H9 (cell line): Measurements from ENCODE around the gene TJP2. TPM values are rescaled to one million over a fixed set of nuclear protein-coding genes. Genes with fewer than 3 reads are reported as not detected.

Experiments used
- DNase-seq: peaks from one replicate; pipeline ENCODE4 v3.0.0-alpha.2; 2017
- H2AFZ ChIP-seq: one replicate; pipeline ENCODE4 v1.6.1; 2013; ENCODE audit warnings: mild to moderate bottlenecking, low read length, control low read depth, moderate library complexity
- H2AK5ac ChIP-seq: 2 replicates; pipeline ENCODE4 v1.6.1; 2013; ENCODE audit warnings: low read length, control low read depth, mixed read lengths; ENCODE audit not compliant: insufficient read length
- H2BK120ac ChIP-seq: one replicate; pipeline ENCODE4 v1.6.1; 2013; ENCODE audit warnings: low read depth, mild to moderate bottlenecking, low read length, control low read depth, inconsistent platforms; ENCODE audit not compliant: poor library complexity, severe bottlenecking
- H2BK12ac ChIP-seq: 2 replicates; pipeline ENCODE4 v1.6.1; 2013; ENCODE audit warnings: low read length, control low read depth, mixed read lengths, low read depth; ENCODE audit not compliant: insufficient read length
- H2BK15ac ChIP-seq: 2 replicates; pipeline ENCODE4 v1.6.1; 2013; ENCODE audit warnings: low read depth, low read length, control low read depth
- H2BK20ac ChIP-seq: one replicate; pipeline ENCODE4 v1.6.1; 2013; ENCODE audit warnings: low read depth, mild to moderate bottlenecking, low read length, control low read depth, inconsistent platforms; ENCODE audit not compliant: poor library complexity, severe bottlenecking
- H2BK5ac ChIP-seq: 2 replicates; pipeline ENCODE4 v1.6.1; 2013; ENCODE audit warnings: low read length, control low read depth, mixed read lengths; ENCODE audit not compliant: insufficient read length
- H3K14ac ChIP-seq: 2 replicates; pipeline ENCODE4 v1.6.1; 2013; ENCODE audit warnings: low read length, control low read depth; ENCODE audit not compliant: insufficient read depth
- H3K18ac ChIP-seq: 2 replicates; pipeline ENCODE4 v1.6.1; 2013; ENCODE audit warnings: low read depth, mild to moderate bottlenecking, mixed read lengths, low read length, control low read depth; ENCODE audit not compliant: insufficient read length
- H3K23ac ChIP-seq: 2 replicates; pipeline ENCODE4 v1.6.1; 2013; ENCODE audit warnings: low read length, control low read depth, mixed read lengths, low read depth; ENCODE audit not compliant: insufficient read length
- H3K23me2 ChIP-seq: 2 replicates; pipeline ENCODE4 v1.6.1; 2013; ENCODE audit warnings: low read depth, mild to moderate bottlenecking, mixed read lengths, low read length, control low read depth; ENCODE audit not compliant: insufficient read length, poor library complexity, severe bottlenecking
- H3K27ac ChIP-seq: 2 replicates; pipeline ENCODE4 v1.5.1; 2013; ENCODE audit warnings: low read length, control low read depth, mixed read lengths, low read depth; ENCODE audit not compliant: insufficient read length
- H3K27me3 ChIP-seq: 2 replicates; pipeline ENCODE4 v1.6.1; 2013; ENCODE audit warnings: low read length, control low read depth, inconsistent platforms; ENCODE audit not compliant: insufficient read depth
- H3K4ac ChIP-seq: 2 replicates; pipeline ENCODE4 v1.6.1; 2013; ENCODE audit warnings: low read depth, mild to moderate bottlenecking, control low read depth, inconsistent platforms, low read length, moderate library complexity
- H3K4me1 ChIP-seq: 2 replicates; pipeline ENCODE4 v1.6.1; 2013; ENCODE audit warnings: low read length, control low read depth, inconsistent platforms; ENCODE audit not compliant: insufficient read depth
- H3K4me2 ChIP-seq: 2 replicates; pipeline ENCODE4 v1.6.1; 2013; ENCODE audit warnings: low read length, control low read depth, mixed read lengths; ENCODE audit not compliant: insufficient read length, insufficient read depth
- H3K56ac ChIP-seq: 2 replicates; pipeline ENCODE4 v1.6.1; 2013; ENCODE audit warnings: low read depth, mild to moderate bottlenecking, mixed read lengths, low read length, control low read depth; ENCODE audit not compliant: insufficient read length
- H3K79me1 ChIP-seq: 2 replicates; pipeline ENCODE4 v1.6.1; 2013; ENCODE audit warnings: low read depth, mild to moderate bottlenecking, moderate library complexity, low read length, control low read depth, inconsistent platforms; ENCODE audit not compliant: insufficient read depth, poor library complexity, severe bottlenecking
- H3K79me2 ChIP-seq: 2 replicates; pipeline ENCODE4 v1.6.1; 2013; ENCODE audit warnings: low read length, control low read depth, inconsistent platforms; ENCODE audit not compliant: insufficient read depth
- H3K9ac ChIP-seq: 2 replicates; pipeline ENCODE4 v1.6.1; 2013; ENCODE audit warnings: low read length, control low read depth, mixed read lengths; ENCODE audit not compliant: insufficient read length; ENCODE audit errors: extremely low read depth
- H3K9me3 ChIP-seq: one replicate; pipeline ENCODE4 v1.6.1; 2013; ENCODE audit warnings: low read depth, low read length, inconsistent platforms; ENCODE audit not compliant: control insufficient read depth
- H3T11ph ChIP-seq: one replicate; pipeline ENCODE4 v1.6.1; 2013; ENCODE audit warnings: mild to moderate bottlenecking, low read length, control low read depth, inconsistent platforms
- H4K20me1 ChIP-seq: one replicate; pipeline ENCODE4 v1.6.1; 2013; ENCODE audit not compliant: control insufficient read depth, insufficient read length, insufficient read depth
- H4K5ac ChIP-seq: 2 replicates; pipeline ENCODE4 v1.6.1; 2013; ENCODE audit warnings: low read depth, mild to moderate bottlenecking, mixed read lengths, low read length, control low read depth; ENCODE audit not compliant: insufficient read length
- H4K8ac ChIP-seq: replicated peaks from 2 replicates; pipeline ENCODE4 v1.6.1; 2013; ENCODE audit warnings: low read length, control low read depth, mixed read lengths, low read depth; ENCODE audit not compliant: insufficient read length
- H4K91ac ChIP-seq: 2 replicates; pipeline ENCODE4 v1.6.1; 2013; ENCODE audit warnings: low read depth, mild to moderate bottlenecking, moderate library complexity, mixed read lengths, low read length, control low read depth; ENCODE audit not compliant: insufficient read length
- H3K27ac Mint-ChIP-seq, 3 experiments: 2 replicates in 2 of 3; 3 replicates in 1 of 3; pipeline ENCODE4 v1.8.0; 2020 to 2021; ENCODE audit warnings: mixed read lengths in 3 of 3, mild to moderate bottlenecking in 1 of 3, moderate library complexity in 1 of 3
- H3K27me3 Mint-ChIP-seq: 2 replicates; pipeline ENCODE4 v1.8.0; 2021; ENCODE audit warnings: low read depth, mild to moderate bottlenecking, moderate library complexity, mixed read lengths
- H3K36me3 Mint-ChIP-seq, 3 experiments: 2 replicates in 2 of 3; 3 replicates in 1 of 3; pipeline ENCODE4 v1.8.0; 2020 to 2021; ENCODE audit warnings: low read depth in 3 of 3, mixed read lengths in 3 of 3; ENCODE audit not compliant: insufficient read depth in 1 of 3
- H3K4me1 Mint-ChIP-seq, 2 experiments: 2 replicates each; pipeline ENCODE4 v1.8.0; 2020; ENCODE audit warnings: mixed read lengths in 2 of 2
- H3K4me3 Mint-ChIP-seq, 2 experiments: 2 replicates in 1 of 2; 3 replicates in 1 of 2; pipeline ENCODE4 v1.8.0; 2020 to 2021; ENCODE audit warnings: mild to moderate bottlenecking in 2 of 2, mixed read lengths in 2 of 2, moderate library complexity in 1 of 2
- H3K9me3 Mint-ChIP-seq, 2 experiments: 2 replicates in 1 of 2; 3 replicates in 1 of 2; pipeline ENCODE4 v1.8.0; 2020; ENCODE audit warnings: mild to moderate bottlenecking in 2 of 2, mixed read lengths in 2 of 2, moderate library complexity in 1 of 2
- WGBS: extraction: QIAGEN DNeasy Blood & Tissue Kit; methylation state at CpG from one replicate; pipeline ENCODE4 v1.1.7; 2013; ENCODE audit warnings: missing lambda C conversion rate, low lambda C conversion rate, mixed read lengths; ENCODE audit not compliant: insufficient read length; ENCODE audit errors: extremely low coverage; 5-methylcytosine and 5-hydroxymethylcytosine counted together
- total RNA-seq: library from RNA; stranded (reverse); gene quantifications from 2 replicates; pipeline ENCODE4 v1.2.1, GENCODE V29; 2021
- TF ChIP-seq, protein P1 (sequence below): fragments of 200-600 bp; sonication (generic); conservative IDR thresholded peaks from 3 replicates; pipeline ENCODE4 v1.8.0; 2021; ENCODE audit warnings: antibody characterized with exemption, mild to moderate bottlenecking

Gene TJP2
- total RNA-seq, 1 experiment from 2014 or later, result 130 TPM

- Histone ChIP-seq H3K79me1 (peaks cover under 1% of the 10 kb centered on the region), H3K4me2 (no peak overlapping the region), H2BK5ac (no peak overlapping the region), H3K4me1 (peaks cover 8% of the 10 kb centered on the region; the same call in 1 of the 2 replicates), H2BK12ac (no peak overlapping the region), H3K79me2 (peaks cover 3% of the 10 kb centered on the region; the same call in 1 of the 2 replicates), H4K20me1 (no peaks in the 10 kb centered on the region), H3K27me3 (no peaks in the 10 kb centered on the region), H4K5ac (no peak overlapping the region), H3K9ac (no peak overlapping the region), H3T11ph (no peak overlapping the region), H3K23me2 (peaks cover 13% of the 10 kb centered on the region), H3K27ac (no peak overlapping the region), H4K8ac (no peak overlapping the region), H3K23ac (no peak overlapping the region), H2AFZ (no peak overlapping the region), H3K4ac (no peak overlapping the region), H2BK15ac (no peak overlapping the region), H2AK5ac (no peak overlapping the region), H2BK20ac (no peak overlapping the region), H3K56ac (no peak overlapping the region), H3K18ac (no peak overlapping the region), H4K91ac (no peak overlapping the region), H2BK120ac (no peak overlapping the region), H3K14ac (no peak overlapping the region), H3K9me3 (no peaks in the 10 kb centered on the region)
- DNase-seq, result no peak
- H3K9me3 Mint-ChIP-seq, result no peaks in the 10 kb centered on the region; a peak in 1 of 5 replicates
- no CpG with 5 or more reads among the region's 7 CpGs for WGBS
- H3K27me3 Mint-ChIP-seq, result peaks cover 15% of the 10 kb centered on the region
- peaks cover 53 to 54% of the 10 kb centered on the region in 2 experiments for H3K4me1 Mint-ChIP-seq
- no peak overlapping the region for H3K4me3 Mint-ChIP-seq
- TF ChIP-seq, protein P1, sequence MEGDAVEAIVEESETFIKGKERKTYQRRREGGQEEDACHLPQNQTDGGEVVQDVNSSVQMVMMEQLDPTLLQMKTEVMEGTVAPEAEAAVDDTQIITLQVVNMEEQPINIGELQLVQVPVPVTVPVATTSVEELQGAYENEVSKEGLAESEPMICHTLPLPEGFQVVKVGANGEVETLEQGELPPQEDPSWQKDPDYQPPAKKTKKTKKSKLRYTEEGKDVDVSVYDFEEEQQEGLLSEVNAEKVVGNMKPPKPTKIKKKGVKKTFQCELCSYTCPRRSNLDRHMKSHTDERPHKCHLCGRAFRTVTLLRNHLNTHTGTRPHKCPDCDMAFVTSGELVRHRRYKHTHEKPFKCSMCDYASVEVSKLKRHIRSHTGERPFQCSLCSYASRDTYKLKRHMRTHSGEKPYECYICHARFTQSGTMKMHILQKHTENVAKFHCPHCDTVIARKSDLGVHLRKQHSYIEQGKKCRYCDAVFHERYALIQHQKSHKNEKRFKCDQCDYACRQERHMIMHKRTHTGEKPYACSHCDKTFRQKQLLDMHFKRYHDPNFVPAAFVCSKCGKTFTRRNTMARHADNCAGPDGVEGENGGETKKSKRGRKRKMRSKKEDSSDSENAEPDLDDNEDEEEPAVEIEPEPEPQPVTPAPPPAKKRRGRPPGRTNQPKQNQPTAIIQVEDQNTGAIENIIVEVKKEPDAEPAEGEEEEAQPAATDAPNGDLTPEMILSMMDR, result no peak
- peaks cover 0 to under 1% (median 0%) of the 10 kb centered on the region in 3 experiments; a peak in 3 of 7 replicates for H3K36me3 Mint-ChIP-seq
- H3K27ac Mint-ChIP-seq, result no peak overlapping the region
These were observed 3.0 kb upstream of the TJP2 start for GRCh38 chr9:69171049-69171448.
